Measurements from ENCODE around the gene IGIP.

- no peak for TF ChIP-seq CTCF (IDR thresholded peaks at IDR 0.05 in 4 of 5, conservative IDR thresholded peaks at IDR 0.05 in 1 of 5)
- TF ChIP-seq POLR2A (IDR thresholded peaks at IDR 0.05) = no peak
These were observed 49.6 kb upstream of the IGIP start for GRCh38 chr5:140076142-140076541.
